Tibial nerve (tissue), 4 donors: ENCODE results near the gene EFCAB6.

Experiments
- EP300 ChIP-seq, 2 donors: sonication (generic); formaldehyde crosslinking; IDR thresholded peaks; one replicate each; pipeline ENCODE4 v1.6.1; 2017; ENCODE audit warnings: antibody characterized with exemption in 2 of 2, mild to moderate bottlenecking in 1 of 2
- POLR2A ChIP-seq, 2 donors: fragments of 450-650 bp; IDR thresholded peaks; one replicate each; pipeline ENCODE4 v1.6.1; 2017; ENCODE audit warnings: antibody characterized with exemption in 2 of 2, mild to moderate bottlenecking in 2 of 2, moderate library complexity in 2 of 2
- TF ChIP-seq, protein P1 (sequence below), 5 experiments: fragments of 200-600 bp in 3 of 5; fragments of 450-650 bp in 2 of 5; sonication (generic) in 3 of 5; IDR thresholded peaks; one replicate each; pipeline ENCODE4 v1.5.1; 2016 to 2019; ENCODE audit warnings: antibody characterized with exemption in 5 of 5, mild to moderate bottlenecking in 3 of 5, moderate library complexity in 2 of 5

DNA sequence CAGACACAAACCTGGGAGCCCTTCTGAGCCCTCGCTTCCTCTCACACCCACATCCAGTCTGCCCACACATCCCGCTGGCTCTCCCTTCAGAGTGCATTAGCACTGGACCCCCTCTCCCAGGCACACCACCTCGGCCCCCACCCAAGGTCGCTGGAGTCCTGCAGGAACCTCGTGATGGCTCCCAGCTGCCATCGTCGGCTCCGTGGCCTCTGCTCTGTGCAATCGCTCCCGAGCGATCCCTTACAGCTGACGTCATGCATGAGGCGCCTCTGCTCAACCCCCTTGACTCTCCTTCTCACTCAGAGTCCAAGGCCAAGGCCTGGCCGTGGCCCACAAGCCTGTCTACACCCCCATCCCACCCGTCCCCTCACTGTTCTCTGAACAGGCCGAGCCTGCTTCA lies 183.9 kb downstream of the EFCAB6 start:
- TF ChIP-seq, protein P1, sequence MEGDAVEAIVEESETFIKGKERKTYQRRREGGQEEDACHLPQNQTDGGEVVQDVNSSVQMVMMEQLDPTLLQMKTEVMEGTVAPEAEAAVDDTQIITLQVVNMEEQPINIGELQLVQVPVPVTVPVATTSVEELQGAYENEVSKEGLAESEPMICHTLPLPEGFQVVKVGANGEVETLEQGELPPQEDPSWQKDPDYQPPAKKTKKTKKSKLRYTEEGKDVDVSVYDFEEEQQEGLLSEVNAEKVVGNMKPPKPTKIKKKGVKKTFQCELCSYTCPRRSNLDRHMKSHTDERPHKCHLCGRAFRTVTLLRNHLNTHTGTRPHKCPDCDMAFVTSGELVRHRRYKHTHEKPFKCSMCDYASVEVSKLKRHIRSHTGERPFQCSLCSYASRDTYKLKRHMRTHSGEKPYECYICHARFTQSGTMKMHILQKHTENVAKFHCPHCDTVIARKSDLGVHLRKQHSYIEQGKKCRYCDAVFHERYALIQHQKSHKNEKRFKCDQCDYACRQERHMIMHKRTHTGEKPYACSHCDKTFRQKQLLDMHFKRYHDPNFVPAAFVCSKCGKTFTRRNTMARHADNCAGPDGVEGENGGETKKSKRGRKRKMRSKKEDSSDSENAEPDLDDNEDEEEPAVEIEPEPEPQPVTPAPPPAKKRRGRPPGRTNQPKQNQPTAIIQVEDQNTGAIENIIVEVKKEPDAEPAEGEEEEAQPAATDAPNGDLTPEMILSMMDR (IDR thresholded peaks at IDR 0.05): no peak
- TF ChIP-seq POLR2A (IDR thresholded peaks at IDR 0.05) (no peak), EP300 (IDR thresholded peaks at IDR 0.05) (no peak)
